Measurements from ENCODE around the gene SPARCL1.
"Not testable (repeated sequence)": the region's sequence is repeated elsewhere in the genome, so short reads cannot be mapped to it uniquely, and the experiment has no call there.

SPARCL1 gene

DNA sequence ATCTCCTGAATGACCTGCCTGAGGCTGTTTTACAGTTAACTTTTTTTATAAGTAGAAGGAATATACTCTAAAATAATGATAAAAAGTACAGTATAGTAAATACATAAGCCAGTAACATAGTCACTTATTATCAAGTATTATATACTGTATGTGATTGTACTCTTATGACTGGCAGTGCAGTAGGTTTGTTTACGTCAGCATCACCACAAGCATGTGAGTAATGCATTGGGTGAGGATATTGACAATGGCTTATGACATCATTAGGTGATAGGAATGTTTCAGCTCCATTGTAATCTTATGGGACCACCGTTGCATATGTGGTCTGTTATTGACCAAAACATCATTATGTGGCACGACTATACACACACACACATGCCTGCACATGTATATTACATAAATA is 86.3 kb downstream of the SPARCL1 start:
- DNase-seq = no peak

DNA sequence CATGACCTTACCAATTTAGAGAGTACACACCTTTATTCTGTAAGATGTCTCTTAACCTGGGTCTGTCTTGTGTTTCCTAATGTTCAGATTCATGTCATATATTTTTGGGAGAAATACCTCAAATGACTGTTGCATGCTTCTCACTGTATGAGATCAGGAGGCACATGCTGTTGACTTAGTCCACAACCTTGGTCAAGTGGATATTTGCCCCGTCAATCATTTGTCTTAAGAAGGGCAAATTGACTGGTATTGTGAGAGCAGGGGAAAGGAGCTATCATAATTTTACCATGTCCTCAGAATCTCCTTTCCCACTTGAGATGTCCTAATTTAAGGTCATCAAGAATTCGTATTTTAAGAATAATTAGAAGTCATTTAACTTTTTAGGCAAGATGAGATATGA is 95.8 kb downstream of the SPARCL1 start:
- no peak for DNase-seq

DNA sequence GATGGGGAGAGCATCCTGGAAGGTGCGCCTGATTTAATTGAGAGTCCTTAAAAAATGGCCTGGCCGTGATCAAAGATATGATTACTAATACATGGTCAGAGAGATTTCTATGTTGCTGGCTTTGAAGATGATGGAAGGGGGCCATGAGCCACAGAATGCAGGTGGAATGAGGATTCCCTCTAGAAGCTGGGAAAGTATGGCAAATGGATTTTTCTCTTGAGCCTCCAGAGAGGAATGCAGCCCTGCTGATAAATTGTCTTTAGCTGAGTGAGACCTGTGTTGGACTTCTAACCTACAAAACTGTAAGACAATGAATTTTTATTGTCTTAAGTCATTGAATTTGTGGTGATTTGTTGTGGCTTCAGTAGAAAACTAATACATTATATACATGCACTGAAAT is 99.1 kb downstream of the SPARCL1 start:
- DNase-seq = no peak

DNA sequence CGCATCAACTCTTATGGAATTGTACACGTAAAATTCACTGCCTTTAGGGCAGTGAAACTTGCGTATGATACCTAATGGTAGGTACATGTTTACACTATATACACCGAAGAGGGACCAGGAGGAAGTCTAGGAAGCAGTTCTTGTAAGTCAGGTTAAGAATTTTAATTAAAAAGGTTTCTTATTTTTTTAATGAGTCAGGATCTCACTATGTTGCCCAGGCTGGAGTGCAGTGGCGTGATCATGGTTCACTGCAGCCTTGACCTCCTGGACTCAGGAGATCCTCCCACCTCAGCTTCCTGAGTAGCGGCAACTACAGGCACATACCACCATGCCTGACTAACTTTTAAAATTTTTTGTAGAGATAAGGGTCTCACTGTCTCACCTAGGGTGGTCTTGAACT is 100.2 kb downstream of the SPARCL1 start:
- no peak for DNase-seq

DNA sequence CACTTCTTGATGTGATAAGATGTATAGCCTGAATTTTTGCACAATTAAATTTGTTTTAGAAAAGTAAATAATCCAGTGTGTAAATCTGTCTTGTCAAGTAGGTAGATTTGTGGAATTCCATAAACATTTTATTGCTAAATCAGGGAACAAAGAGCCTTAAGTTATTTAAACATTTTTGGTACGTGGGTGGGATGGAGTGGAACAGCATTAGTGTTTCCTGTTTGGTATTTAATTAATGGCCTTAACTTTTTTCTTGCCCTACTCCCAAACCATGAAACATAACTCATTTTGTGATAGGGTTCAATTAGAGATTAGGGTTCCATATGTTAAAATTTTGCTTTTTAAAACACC is 101.7 kb downstream of the SPARCL1 start:
- no peak for DNase-seq

DNA sequence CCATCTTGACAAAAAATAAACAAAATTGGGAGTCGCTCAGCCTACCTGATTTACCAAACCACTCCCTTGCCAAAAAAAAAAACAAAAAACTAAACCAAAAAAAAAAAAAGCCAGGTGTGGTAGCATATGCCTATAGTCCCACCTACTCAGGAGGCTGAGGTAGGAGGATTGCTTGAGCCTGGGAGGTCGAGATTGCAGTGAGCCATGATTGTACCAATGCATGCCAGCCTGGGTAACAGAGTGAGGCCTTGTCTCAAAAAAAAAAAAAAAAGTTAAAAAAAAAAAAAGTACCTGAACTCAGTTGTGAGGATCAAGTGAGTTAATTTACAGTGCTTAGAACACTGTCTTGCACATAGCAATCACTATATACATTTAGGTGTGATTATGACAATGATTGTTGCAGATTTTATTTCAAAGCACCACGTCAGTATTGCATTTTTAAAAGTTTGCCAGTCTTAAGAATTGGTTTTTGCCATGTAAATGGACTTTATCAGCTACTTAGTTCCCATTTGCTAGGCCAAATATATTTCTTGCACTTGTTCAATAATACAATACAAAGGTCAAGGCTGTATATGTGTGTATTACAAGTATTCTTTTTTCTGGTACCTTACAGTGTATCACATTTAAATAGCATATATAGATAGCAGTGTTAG is 102.2 kb downstream of the SPARCL1 start:
- DNase-seq = no peak

DNA sequence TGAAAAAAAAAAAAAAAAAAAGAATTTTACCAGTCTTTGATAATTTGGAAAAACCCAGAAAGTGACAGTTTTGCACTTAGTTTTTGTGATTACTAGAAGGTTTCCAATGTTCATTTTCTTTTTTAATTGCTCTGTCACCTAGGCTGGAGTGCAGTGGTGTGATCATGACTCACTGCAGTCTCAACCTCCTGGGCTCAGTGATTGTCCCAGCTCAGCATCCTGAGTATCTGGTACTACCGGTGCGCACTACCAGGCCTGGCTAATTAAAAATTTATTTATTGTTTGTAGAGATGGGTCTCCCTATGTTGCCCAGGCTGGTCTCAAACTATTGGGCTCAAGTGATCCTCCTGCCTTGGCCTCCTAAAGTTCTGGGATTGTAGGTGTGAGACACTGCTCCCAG is 103.5 kb downstream of the SPARCL1 start:
- DNase-seq = no peak

DNA sequence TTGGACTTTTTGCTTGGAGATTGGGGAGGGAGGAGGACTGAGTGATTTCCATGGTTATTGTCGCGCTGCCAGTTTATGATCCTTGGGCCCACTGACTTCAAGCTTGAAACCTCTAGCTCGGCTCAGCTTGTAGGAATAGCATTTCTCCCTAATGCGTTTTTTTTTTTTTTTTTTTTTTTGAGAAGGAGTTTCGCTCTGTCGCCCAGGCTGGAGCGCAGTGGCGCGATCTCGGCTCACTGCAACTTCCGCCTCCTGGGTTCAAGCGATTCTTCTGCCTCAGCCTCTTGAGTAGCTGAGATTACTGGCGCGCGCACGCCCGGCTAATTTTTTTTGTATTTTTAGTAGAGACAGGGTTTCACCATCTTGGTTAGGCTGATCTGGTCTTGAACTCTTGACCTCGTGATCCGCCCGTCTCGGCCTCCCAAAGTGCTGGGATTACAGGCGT is 105.1 kb downstream of the SPARCL1 start:
- not testable (repeated sequence) for DNase-seq

Measured in T-helper 1 cell (primary cell).